ENCODE results near the gene FLCN. TPM values are rescaled to one million over a fixed set of nuclear protein-coding genes. Genes with fewer than 3 reads are reported as not detected.

The FLCN gene
- total RNA-seq, 2 experiments from 2014 or later, result 15.4 to 17.2 TPM

GRCh38 chr17:17221329-17221728, 15.6 kb downstream of the FLCN start:
- Mint-ChIP-seq H3K36me3 (ENCODE audit: low read depth) (peaks cover 30% of the 10 kb centered on the region), H3K9me3 (no peaks in the 10 kb centered on the region), H3K27ac (no peak overlapping the region), H3K4me3 (no peak overlapping the region), H3K4me1 (ENCODE audit: low read depth) (no peaks in the 10 kb centered on the region), H3K27me3 (no peaks in the 10 kb centered on the region)
- POLR2A ChIA-PET, result interaction anchor here (0.6 to 1.4 kb wide), 3 partner anchors 15 to 42 kb away, joined by 3 to 4 read pairs (median 3); partner anchors contain the start of gene FLCN
- TF ChIP-seq CTCF (IDR thresholded peaks at IDR 0.05), result no peak
- ATAC-seq, result no peak
- CTCF ChIA-PET, result no interaction called here
- intact Hi-C loops (cut with micrococcal nuclease), result no loop called here
- DNase-seq, result no peak

GRCh38 chr17:17220529-17220928, 16.4 kb downstream of the FLCN start:
- no peak for TF ChIP-seq CTCF (IDR thresholded peaks at IDR 0.05)
- POLR2A ChIA-PET, result interaction anchor here (0.6 to 1.4 kb wide), 2 partner anchors 16 to 42 kb away, joined by 3 to 4 read pairs; partner anchors contain the start of gene FLCN

GRCh38 chr17:17217995-17218394, 19.0 kb downstream of the FLCN start:
- ChIA-PET POLR2A (interaction anchor here (1.0 to 2.3 kb wide), 2 partner anchors 11 to 18 kb away, joined by 3 to 6 read pairs; partner anchors contain the start of gene FLCN), CTCF (no interaction called here)
- no peaks in the 10 kb centered on the region for H3K27me3 Mint-ChIP-seq
- H3K36me3 Mint-ChIP-seq (ENCODE audit: low read depth), result peaks cover 20% of the 10 kb centered on the region
- no peaks in the 10 kb centered on the region for H3K9me3 Mint-ChIP-seq
- peak overlapping the region; percentile 38 for H3K27ac Mint-ChIP-seq
- H3K4me3 Mint-ChIP-seq, result no peak overlapping the region
- intact Hi-C loops (cut with micrococcal nuclease), result no loop called here
- no peaks in the 10 kb centered on the region for H3K4me1 Mint-ChIP-seq (ENCODE audit: low read depth)
- ATAC-seq (no peak), DNase-seq (no peak)
- TF ChIP-seq CTCF (IDR thresholded peaks at IDR 0.05), result no peak

More at GRCh38 chr17:17220529-17220928, 16.4 kb downstream of the FLCN start:
- Mint-ChIP-seq H3K9me3 (no peaks in the 10 kb centered on the region), H3K4me1 (ENCODE audit: low read depth) (no peaks in the 10 kb centered on the region), H3K27ac (no peak overlapping the region), H3K36me3 (ENCODE audit: low read depth) (peaks cover 30% of the 10 kb centered on the region), H3K4me3 (no peak overlapping the region), H3K27me3 (no peaks in the 10 kb centered on the region)
- DNase-seq (no peak), ATAC-seq (no peak)
- intact Hi-C loops (cut with micrococcal nuclease), result no loop called here
- CTCF ChIA-PET, result no interaction called here

- Mint-ChIP-seq H3K36me3 (ENCODE audit: low read depth) (peaks cover 16% of the 10 kb centered on the region), H3K9me3 (no peaks in the 10 kb centered on the region), H3K4me1 (ENCODE audit: low read depth) (no peaks in the 10 kb centered on the region), H3K27me3 (no peaks in the 10 kb centered on the region), H3K27ac (no peak overlapping the region), H3K4me3 (no peak overlapping the region)
- intact Hi-C loops (cut with micrococcal nuclease), result no loop called here
- ChIA-PET CTCF (no interaction called here), POLR2A (interaction anchor here (1.0 to 2.3 kb wide), 2 partner anchors 10 to 19 kb away, joined by 3 to 6 read pairs; partner anchors contain the start of gene FLCN)
- ATAC-seq (no peak), DNase-seq (no peak)
- no peak for TF ChIP-seq CTCF (IDR thresholded peaks at IDR 0.05)
Measured at GRCh38 chr17:17216776-17217175, 20.2 kb downstream of the FLCN start.

GRCh38 chr17:17216236-17216635, 20.7 kb downstream of the FLCN start:
- ChIA-PET CTCF (no interaction called here), POLR2A (interaction anchor here (2.3 kb wide), 1 partner anchor 20 kb away, joined by 6 read pairs; the partner anchor contains the start of gene FLCN)
- H3K27ac Mint-ChIP-seq, result no peak overlapping the region
- no peak overlapping the region for H3K4me3 Mint-ChIP-seq
- no peak for TF ChIP-seq CTCF (IDR thresholded peaks at IDR 0.05)
- DNase-seq, result no peak
- no peaks in the 10 kb centered on the region for H3K9me3 Mint-ChIP-seq
- no peak for ATAC-seq
- H3K4me1 Mint-ChIP-seq (ENCODE audit: low read depth), result no peaks in the 10 kb centered on the region
- no peaks in the 10 kb centered on the region for H3K27me3 Mint-ChIP-seq
- peaks cover 16% of the 10 kb centered on the region for H3K36me3 Mint-ChIP-seq (ENCODE audit: low read depth)
- intact Hi-C loops (cut with micrococcal nuclease), result no loop called here

All from activated CD8-positive, alpha-beta T cell treated with anti-CD3 and anti-CD28 coated beads for 36 hours (primary cell).